ENCODE results near the gene PLA2G7.
A peak's percentile ranks its signal among the peaks of the same experiment; 100 is the strongest.

PLA2G7 gene

GRCh38 chr6:46687619-46688097 is 47.5 kb downstream of the PLA2G7 start, which contains the start of gene TDRD6:
Gene TDRD6, plus strand, starts transcription at chr6:46687885. Its CDS starts 244 bp downstream, at chr6:46688129.
- 97% methylated on average over 40 of the region's 41 CpGs for WGBS
- Histone ChIP-seq H3K9ac (ENCODE audit: low read length) (no peak within 1 kb of the TSS), H2AK5ac (ENCODE audit: low read length, severe bottlenecking) (no peak within 1 kb of the TSS), H3K79me1 (replicated peaks; ENCODE audit: low read length, poor library complexity, severe bottlenecking) (no peaks in the 10 kb centered on the region), H3K36me3 (ENCODE audit: control insufficient read depth in 1 of 2, insufficient read depth in 2 of 2, low read depth in 1 of 2, low read length in 2 of 2) (no peaks in the 10 kb centered on the region), H3K4ac (ENCODE audit: low read depth in 1 of 2, low read length in 2 of 2) (no peak within 1 kb of the TSS), H2BK5ac (ENCODE audit: low read depth, low read length, poor library complexity, severe bottlenecking) (no peak within 1 kb of the TSS), H3K4me1 (ENCODE audit: control insufficient read depth, insufficient read depth, low read depth, low read length) (no peaks in the 10 kb centered on the region), H2BK15ac (ENCODE audit: low read depth, poor library complexity, severe bottlenecking) (no peak within 1 kb of the TSS), H3K4me3 (ENCODE audit: insufficient read depth in 1 of 2, low read depth in 1 of 2, low read length in 2 of 2) (no peak within 1 kb of the TSS), H3K27ac (ENCODE audit: low read length, poor library complexity, severe bottlenecking) (no peak within 1 kb of the TSS), H3K23ac (ENCODE audit: low read length in 2 of 2) (no peak within 1 kb of the TSS), H3K14ac (ENCODE audit: low read length in 2 of 2) (no peak within 1 kb of the TSS), H4K8ac (ENCODE audit: low read length) (no peak within 1 kb of the TSS), H2AFZ (ENCODE audit: low read depth, low read length) (no peak within 1 kb of the TSS), H3K4me2 (ENCODE audit: low read length, poor library complexity, severe bottlenecking) (no peak within 1 kb of the TSS), H2BK120ac (ENCODE audit: low read depth, low read length) (no peak within 1 kb of the TSS), H3K18ac (ENCODE audit: low read depth in 1 of 2, low read length in 2 of 2) (no peak within 1 kb of the TSS), H3K9me3 (ENCODE audit: control insufficient read depth, low read length) (no peaks in the 10 kb centered on the region), H4K91ac (ENCODE audit: low read length) (no peak within 1 kb of the TSS), H3K27me3 (ENCODE audit: control insufficient read depth in 1 of 2, insufficient read depth in 1 of 2, low read length in 2 of 2) (no peaks in the 10 kb centered on the region), H2BK12ac (ENCODE audit: low read length in 2 of 2) (no peak within 1 kb of the TSS)
- DNase-seq, result no peak

DNA sequence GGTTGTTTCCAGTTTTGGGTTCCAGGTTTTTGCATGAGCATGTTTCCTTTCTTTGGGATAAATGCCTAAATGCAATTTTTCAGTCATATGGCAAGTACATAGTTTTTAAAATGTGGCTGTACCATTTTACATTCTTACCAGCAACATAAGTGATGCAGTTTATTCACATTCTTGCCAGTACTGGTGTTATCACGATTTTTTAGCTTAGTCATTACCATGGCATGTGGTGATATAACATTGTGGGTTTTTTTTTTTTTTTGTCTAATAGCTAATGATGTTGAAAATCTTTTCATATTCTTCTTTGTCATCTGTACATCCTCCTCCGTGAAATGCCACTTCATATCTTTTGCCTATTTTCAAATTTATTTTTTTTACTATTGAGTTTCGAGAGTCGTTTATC is 50.4 kb downstream of the PLA2G7 start:
- H3K9ac ChIP-seq (ENCODE audit: low read length), result no peak overlapping the region
- no peak overlapping the region for H3K14ac ChIP-seq (ENCODE audit: low read length in 2 of 2)
- no peaks in the 10 kb centered on the region for H3K79me1 ChIP-seq (replicated peaks; ENCODE audit: low read length, poor library complexity, severe bottlenecking)
- no peak overlapping the region for H2BK5ac ChIP-seq (ENCODE audit: low read depth, low read length, poor library complexity, severe bottlenecking)
- H2BK12ac ChIP-seq (ENCODE audit: low read length in 2 of 2), result no peak overlapping the region
- no peak overlapping the region for H3K4me3 ChIP-seq (ENCODE audit: insufficient read depth in 1 of 2, low read depth in 1 of 2, low read length in 2 of 2)
- no peak overlapping the region for H3K4ac ChIP-seq (ENCODE audit: low read depth in 1 of 2, low read length in 2 of 2)
- H3K23ac ChIP-seq (ENCODE audit: low read length in 2 of 2), result no peak overlapping the region
- H3K36me3 ChIP-seq (ENCODE audit: control insufficient read depth in 1 of 2, insufficient read depth in 2 of 2, low read depth in 1 of 2, low read length in 2 of 2), result no peaks in the 10 kb centered on the region
- H3K9me3 ChIP-seq (ENCODE audit: control insufficient read depth, low read length), result no peaks in the 10 kb centered on the region
- no peak overlapping the region for H2BK120ac ChIP-seq (ENCODE audit: low read depth, low read length)
- H3K4me2 ChIP-seq (ENCODE audit: low read length, poor library complexity, severe bottlenecking), result no peak overlapping the region
- no peak overlapping the region for H2BK15ac ChIP-seq (ENCODE audit: low read depth, poor library complexity, severe bottlenecking)
- no peak overlapping the region for H2AK5ac ChIP-seq (ENCODE audit: low read length, severe bottlenecking)
- WGBS, result no CpG with 5 or more reads among the region's 4 CpGs
- no peak overlapping the region for H3K27ac ChIP-seq (ENCODE audit: low read length, poor library complexity, severe bottlenecking)
- DNase-seq, result peak; percentile 44
- no peak overlapping the region for H4K8ac ChIP-seq (ENCODE audit: low read length)
- no peak overlapping the region for H4K91ac ChIP-seq (ENCODE audit: low read length)
- no peaks in the 10 kb centered on the region for H3K27me3 ChIP-seq (ENCODE audit: control insufficient read depth in 1 of 2, insufficient read depth in 1 of 2, low read length in 2 of 2)
- no peaks in the 10 kb centered on the region for H3K4me1 ChIP-seq (ENCODE audit: control insufficient read depth, insufficient read depth, low read depth, low read length)
- H2AFZ ChIP-seq (ENCODE audit: low read depth, low read length), result no peak overlapping the region
- no peak overlapping the region for H3K18ac ChIP-seq (ENCODE audit: low read depth in 1 of 2, low read length in 2 of 2)

DNA sequence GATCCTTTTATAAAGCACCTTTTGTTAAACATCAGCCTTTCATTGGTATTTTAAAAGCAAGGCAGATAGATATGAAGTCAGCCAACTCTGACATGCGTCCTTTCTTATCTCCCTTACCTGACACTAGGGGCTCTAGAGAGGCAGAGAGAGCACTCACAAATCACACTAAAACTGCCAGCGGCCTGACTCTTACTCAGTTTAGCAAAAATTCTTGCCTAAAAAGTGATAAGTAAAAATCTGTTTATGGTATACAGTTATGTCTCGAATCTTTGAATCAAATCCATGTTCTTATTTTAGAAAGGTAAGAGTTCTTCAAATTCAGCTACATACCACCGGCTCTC is 57.9 kb downstream of the PLA2G7 start:
- no peak overlapping the region for H3K14ac ChIP-seq (ENCODE audit: low read length in 2 of 2)
- no peaks in the 10 kb centered on the region for H3K27me3 ChIP-seq (ENCODE audit: control insufficient read depth in 1 of 2, insufficient read depth in 1 of 2, low read length in 2 of 2)
- no peak overlapping the region for H2BK15ac ChIP-seq (ENCODE audit: low read depth, poor library complexity, severe bottlenecking)
- WGBS, result 60% methylated on average over 2 of the region's 4 CpGs
- H2BK120ac ChIP-seq (ENCODE audit: low read depth, low read length), result no peak overlapping the region
- H2AFZ ChIP-seq (ENCODE audit: low read depth, low read length), result no peak overlapping the region
- no peaks in the 10 kb centered on the region for H3K9me3 ChIP-seq (ENCODE audit: control insufficient read depth, low read length)
- H4K91ac ChIP-seq (ENCODE audit: low read length), result no peak overlapping the region
- H4K8ac ChIP-seq (ENCODE audit: low read length), result no peak overlapping the region
- H3K9ac ChIP-seq (ENCODE audit: low read length), result no peak overlapping the region
- H3K4ac ChIP-seq (ENCODE audit: low read depth in 1 of 2, low read length in 2 of 2), result no peak overlapping the region
- no peak overlapping the region for H2BK12ac ChIP-seq (ENCODE audit: low read length in 2 of 2)
- H2AK5ac ChIP-seq (ENCODE audit: low read length, severe bottlenecking), result no peak overlapping the region
- DNase-seq, result no peak
- H3K79me1 ChIP-seq (replicated peaks; ENCODE audit: low read length, poor library complexity, severe bottlenecking), result no peaks in the 10 kb centered on the region
- H3K18ac ChIP-seq (ENCODE audit: low read depth in 1 of 2, low read length in 2 of 2), result no peak overlapping the region
- H3K36me3 ChIP-seq (ENCODE audit: control insufficient read depth in 1 of 2, insufficient read depth in 2 of 2, low read depth in 1 of 2, low read length in 2 of 2), result peaks cover 0 to 7% of the 10 kb centered on the region in 2 experiments
- H3K4me2 ChIP-seq (ENCODE audit: low read length, poor library complexity, severe bottlenecking), result no peak overlapping the region
- H3K4me1 ChIP-seq (ENCODE audit: control insufficient read depth, insufficient read depth, low read depth, low read length), result no peaks in the 10 kb centered on the region
- H2BK5ac ChIP-seq (ENCODE audit: low read depth, low read length, poor library complexity, severe bottlenecking), result no peak overlapping the region
- H3K23ac ChIP-seq (ENCODE audit: low read length in 2 of 2), result no peak overlapping the region
- no peak overlapping the region for H3K4me3 ChIP-seq (ENCODE audit: insufficient read depth in 1 of 2, low read depth in 1 of 2, low read length in 2 of 2)
- H3K27ac ChIP-seq (ENCODE audit: low read length, poor library complexity, severe bottlenecking), result no peak overlapping the region

GRCh38 chr6:46676604-46677313 is 58.4 kb downstream of the PLA2G7 start:
- H3K23ac ChIP-seq (ENCODE audit: low read length in 2 of 2), result no peak overlapping the region
- H3K27ac ChIP-seq (ENCODE audit: low read length, poor library complexity, severe bottlenecking), result no peak overlapping the region
- 97% methylated on average over 4 of the region's 6 CpGs for WGBS

More at GRCh38 chr6:46676604-46677313, 58.4 kb downstream of the PLA2G7 start:
- Histone ChIP-seq H4K91ac (ENCODE audit: low read length) (no peak overlapping the region), H3K27me3 (ENCODE audit: control insufficient read depth in 1 of 2, insufficient read depth in 1 of 2, low read length in 2 of 2) (no peaks in the 10 kb centered on the region), H2AFZ (ENCODE audit: low read depth, low read length) (no peak overlapping the region), H2AK5ac (ENCODE audit: low read length, severe bottlenecking) (no peak overlapping the region), H3K4me3 (ENCODE audit: insufficient read depth in 1 of 2, low read depth in 1 of 2, low read length in 2 of 2) (no peak overlapping the region), H3K4me2 (ENCODE audit: low read length, poor library complexity, severe bottlenecking) (no peak overlapping the region), H4K8ac (ENCODE audit: low read length) (no peak overlapping the region), H3K9ac (ENCODE audit: low read length) (no peak overlapping the region), H2BK5ac (ENCODE audit: low read depth, low read length, poor library complexity, severe bottlenecking) (peak overlapping the region; percentile 70), H3K9me3 (ENCODE audit: control insufficient read depth, low read length) (no peaks in the 10 kb centered on the region), H2BK12ac (ENCODE audit: low read length in 2 of 2) (no peak overlapping the region), H3K79me1 (replicated peaks; ENCODE audit: low read length, poor library complexity, severe bottlenecking) (no peaks in the 10 kb centered on the region), H3K36me3 (ENCODE audit: control insufficient read depth in 1 of 2, insufficient read depth in 2 of 2, low read depth in 1 of 2, low read length in 2 of 2) (peaks cover 0 to 7% of the 10 kb centered on the region in 2 experiments), H3K4ac (ENCODE audit: low read depth in 1 of 2, low read length in 2 of 2) (no peak overlapping the region), H2BK15ac (ENCODE audit: low read depth, poor library complexity, severe bottlenecking) (no peak overlapping the region), H2BK120ac (ENCODE audit: low read depth, low read length) (no peak overlapping the region), H3K4me1 (ENCODE audit: control insufficient read depth, insufficient read depth, low read depth, low read length) (no peaks in the 10 kb centered on the region), H3K14ac (ENCODE audit: low read length in 2 of 2) (no peak overlapping the region), H3K18ac (ENCODE audit: low read depth in 1 of 2, low read length in 2 of 2) (no peak overlapping the region)
- no peak for DNase-seq
